ENCODE measurements around the gene SERPINA9.
"Not testable (repeated sequence)": the region's sequence is repeated elsewhere in the genome, so short reads cannot be mapped to it uniquely, and the experiment has no call there.

The SERPINA9 gene

DNA sequence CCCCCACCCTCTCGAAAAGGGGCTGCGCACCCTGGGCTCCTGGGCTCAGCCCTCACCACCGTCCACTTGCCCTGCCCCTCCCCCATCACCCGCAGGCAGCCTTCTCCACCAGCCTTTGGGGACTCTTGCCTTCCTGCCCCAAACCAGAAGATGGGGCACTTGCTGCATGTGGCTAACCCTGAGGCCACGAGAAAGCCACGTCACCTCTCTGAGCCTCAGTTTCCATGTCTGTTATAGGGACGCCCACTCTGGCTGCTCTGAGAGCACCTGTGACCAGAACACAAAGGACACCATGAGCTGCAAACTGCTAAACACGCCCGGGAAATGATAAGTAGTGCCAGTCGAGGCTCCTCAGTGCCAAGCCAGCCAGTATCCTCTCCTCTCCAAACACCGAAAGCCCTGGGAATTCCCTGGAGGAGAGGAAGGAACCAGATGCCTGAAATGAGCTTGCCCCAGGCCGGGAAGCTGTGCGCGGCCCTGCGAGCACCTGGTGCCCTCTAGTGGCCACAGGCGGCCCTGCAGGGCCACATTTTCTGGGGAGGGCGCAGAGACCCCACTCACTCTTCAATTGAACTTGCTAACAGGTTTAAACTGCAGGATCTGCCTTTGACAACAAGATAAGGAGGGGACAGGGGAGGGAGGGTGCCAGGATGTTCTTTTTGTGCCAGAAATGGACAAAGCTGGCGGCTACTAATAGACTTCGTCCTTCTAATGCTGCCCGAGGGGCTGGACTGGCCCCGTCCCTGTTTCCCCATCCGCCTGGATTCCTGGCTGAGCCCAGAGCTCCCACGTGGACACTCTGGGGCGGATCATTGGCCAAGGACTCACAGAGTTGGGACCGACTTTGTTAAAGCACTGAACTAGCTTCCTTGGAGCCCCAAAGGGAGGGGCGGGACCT is 10.2 kb upstream of the SERPINA9 start:
- DNase-seq, result no peak

- DNase-seq, result no peak
These were observed 8.5 kb upstream of the SERPINA9 start for GRCh38 chr14:94484481-94484880.

DNA sequence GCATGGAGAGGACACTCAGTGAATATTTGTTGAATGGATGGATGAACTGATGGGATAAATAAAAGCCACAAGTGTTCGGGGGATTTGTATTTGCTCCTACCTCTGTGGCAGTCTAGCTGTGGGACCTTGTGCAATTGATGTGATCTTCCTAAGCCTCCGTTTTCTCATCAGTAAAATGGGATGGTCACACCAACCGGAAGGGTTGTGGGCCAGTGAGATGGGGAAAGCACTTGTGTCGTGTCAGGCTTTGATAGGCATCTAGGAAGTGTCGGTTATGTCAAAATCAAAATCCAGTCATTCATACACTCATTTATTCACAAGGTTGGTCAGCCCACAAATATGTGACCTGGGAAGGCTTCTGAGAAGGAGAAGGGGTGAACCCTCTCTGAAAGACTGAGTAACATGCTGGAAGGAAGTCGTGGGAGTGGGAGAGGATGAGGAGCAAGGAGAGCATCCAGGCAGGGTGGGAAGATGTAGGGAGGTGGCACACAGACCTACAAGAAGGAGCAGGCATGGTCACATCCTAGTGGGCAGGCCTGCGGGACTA is 7.8 kb upstream of the SERPINA9 start:
- no peak for DNase-seq

- no peak for DNase-seq
These were observed 7.1 kb upstream of the SERPINA9 start for GRCh38 chr14:94483071-94483451.

GRCh38 chr14:94482132-94483070 is 6.4 kb upstream of the SERPINA9 start:
- not testable (repeated sequence) for DNase-seq

DNA sequence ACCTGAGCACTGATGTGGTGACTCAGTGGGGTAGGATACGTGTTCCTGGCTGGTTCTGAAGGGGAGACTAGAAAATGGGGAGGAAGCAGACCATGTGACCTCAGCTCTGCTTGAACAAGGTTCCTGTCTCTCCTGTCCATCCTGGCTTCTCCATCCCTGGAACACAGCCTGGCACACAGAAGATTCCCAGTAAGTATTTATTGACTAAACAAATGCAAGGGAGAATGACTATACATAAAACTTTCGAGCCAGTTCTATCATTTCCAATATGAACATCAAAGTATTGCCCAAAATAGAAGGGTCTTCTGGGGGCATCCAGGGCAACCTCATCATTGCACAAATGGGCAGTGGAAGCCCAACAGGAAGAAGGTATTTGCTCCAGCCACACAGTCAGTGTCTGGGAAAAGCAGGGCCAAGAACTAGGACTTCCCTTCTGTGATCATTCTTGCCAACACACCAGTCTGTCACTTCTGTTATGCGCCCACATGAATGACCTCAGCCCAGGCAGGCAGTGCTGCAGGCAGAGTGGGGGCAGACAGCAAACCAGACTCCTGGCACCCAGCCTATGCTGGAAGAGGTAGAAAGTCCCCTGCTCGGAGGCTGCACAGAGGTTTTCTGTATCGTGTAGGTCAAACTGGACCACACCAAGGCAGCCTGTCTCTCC is 5.6 kb upstream of the SERPINA9 start:
- no peak for DNase-seq

DNA sequence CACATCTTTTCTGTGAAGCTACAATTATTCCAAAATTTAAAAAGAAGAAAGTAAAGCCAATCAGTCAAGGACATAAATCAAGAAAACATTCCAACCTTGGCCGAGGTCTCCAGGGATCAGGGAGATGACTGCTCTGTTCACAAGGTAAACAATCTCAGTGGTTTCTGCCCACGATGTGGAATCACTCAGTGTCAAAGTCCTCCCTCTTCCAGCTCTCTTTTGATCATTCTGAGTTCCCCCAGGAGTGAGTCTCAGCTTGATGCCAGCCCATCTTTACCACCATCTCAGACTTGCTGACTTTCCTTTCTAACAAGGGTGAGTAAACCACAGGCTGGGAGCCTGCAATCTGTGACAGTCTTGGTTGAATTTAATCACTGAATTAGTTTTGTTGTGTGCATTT is 4.8 kb upstream of the SERPINA9 start:
- DNase-seq, result no peak

DNA sequence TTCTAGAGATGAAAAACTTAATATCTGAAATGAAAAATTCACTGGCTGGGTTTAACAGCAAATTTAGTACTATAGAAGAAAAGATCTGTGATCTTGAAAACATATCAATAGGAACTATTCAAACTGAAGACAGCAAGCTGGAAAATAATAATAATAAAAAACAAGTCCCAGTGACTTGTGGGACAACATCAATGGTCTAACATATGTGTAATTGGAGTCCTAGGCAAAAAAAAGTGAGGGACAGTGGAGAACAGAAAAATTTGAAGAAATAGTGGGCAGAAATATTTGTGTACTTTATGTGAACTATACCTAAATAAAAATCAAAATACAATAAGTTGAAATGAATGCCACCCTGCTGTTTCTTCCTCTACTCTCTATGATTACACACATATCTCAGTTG is 2.4 kb upstream of the SERPINA9 start:
- DNase-seq, result no peak

- DNase-seq, result no peak
These were observed 1.4 kb downstream of the SERPINA9 start for GRCh38 chr14:94474581-94475031.

GRCh38 chr14:94473666-94474410 is 2.2 kb downstream of the SERPINA9 start:
- no peak for DNase-seq

GRCh38 chr14:94472842-94473241 is 3.2 kb downstream of the SERPINA9 start:
- no peak for DNase-seq

- DNase-seq, result no peak
These were observed 5.0 kb downstream of the SERPINA9 start for GRCh38 chr14:94471045-94471444.

DNA sequence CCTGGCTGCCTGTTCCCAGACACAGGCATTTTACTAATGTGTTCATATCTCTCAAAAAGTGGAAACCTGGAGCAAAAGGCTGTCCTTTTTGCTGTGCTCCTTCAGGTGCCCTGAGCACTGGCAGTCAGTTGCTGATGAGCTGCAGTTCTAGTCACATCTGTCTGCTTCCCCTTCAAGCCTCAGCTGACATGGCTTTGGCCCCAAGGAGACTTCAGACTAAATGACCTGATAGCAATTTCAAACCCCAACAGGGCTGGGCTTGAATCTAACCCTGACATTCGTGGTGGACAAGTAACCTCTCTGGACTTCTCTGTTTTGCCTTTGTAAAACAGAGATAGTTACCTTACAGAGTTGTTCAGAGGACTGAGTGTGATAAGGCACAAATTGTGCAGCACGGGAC is 5.7 kb downstream of the SERPINA9 start:
- DNase-seq, result no peak

DNA sequence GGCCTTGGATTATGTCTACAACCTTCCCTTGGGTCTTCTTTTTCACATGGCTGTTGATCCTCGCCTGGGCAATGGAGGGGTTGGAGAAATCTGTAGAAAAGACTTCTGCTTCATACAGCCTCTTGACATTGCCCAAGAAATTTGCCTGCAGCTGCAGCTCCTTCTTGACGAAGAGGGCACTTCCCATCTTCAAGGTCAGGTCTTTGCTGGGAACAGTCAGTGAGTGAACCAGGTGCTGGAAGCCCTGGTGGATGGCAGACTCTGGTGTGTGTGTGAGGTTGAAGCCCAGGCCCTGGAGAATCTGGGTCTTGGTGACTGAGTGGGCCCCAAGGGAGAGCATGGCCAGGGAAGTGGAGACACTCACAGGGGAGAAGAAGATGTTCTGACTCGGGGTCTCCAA is 6.7 kb downstream of the SERPINA9 start:
- no peak for DNase-seq

DNA sequence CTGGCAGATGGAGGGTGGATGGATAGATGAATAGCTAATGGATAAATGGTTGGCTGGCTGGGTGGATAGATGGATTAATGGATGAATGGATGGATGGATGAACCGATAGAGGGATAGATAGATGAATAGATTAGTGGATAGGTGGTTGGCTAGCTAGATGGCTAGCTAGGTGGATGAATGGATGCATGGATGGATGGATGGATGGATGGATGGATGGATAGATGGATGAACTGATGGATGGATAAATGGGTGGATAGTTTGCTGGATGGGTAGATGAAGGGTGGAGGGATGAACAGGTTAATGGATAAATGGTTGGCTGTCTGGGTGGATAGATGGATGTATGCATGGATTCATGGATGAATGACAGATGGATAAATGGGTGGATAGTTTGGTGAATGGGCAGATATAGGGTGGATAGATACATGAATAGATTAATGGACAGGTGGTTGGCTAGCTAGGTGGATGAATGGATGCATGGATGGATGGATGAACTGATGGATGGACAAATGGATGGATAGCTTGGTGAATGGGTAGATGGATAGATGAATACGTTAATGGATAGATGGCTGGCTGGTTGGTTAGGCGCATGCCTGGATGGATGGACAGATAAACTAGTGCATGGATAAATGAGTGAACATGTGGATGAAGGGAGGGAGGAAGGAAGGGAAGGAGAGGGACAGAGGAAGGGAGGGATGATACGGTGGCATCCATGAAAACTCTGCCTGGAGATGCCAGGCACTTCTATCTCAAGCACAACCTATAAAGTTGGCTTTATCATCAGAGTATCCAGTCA is 8.1 kb downstream of the SERPINA9 start:
- DNase-seq, result no peak

GRCh38 chr14:94466706-94467370 is 9.2 kb downstream of the SERPINA9 start:
- no peak for DNase-seq

GRCh38 chr14:94465042-94465441 is 11.0 kb downstream of the SERPINA9 start:
- DNase-seq, result no peak

GRCh38 chr14:94464290-94464689 is 11.7 kb downstream of the SERPINA9 start:
- no peak for DNase-seq

- no peak for DNase-seq
These were observed 13.0 kb downstream of the SERPINA9 start for GRCh38 chr14:94462763-94463572.

GRCh38 chr14:94462219-94462551 is 13.8 kb downstream of the SERPINA9 start:
- no peak for DNase-seq
